HepG2 (cell line): ENCODE results near the gene UTP20. TPM values are rescaled to one million over a fixed set of nuclear protein-coding genes. Genes with fewer than 3 reads are reported as not detected.
A peak's percentile ranks its signal among the peaks of the same experiment; 100 is the strongest.

Experiments used
- GZF1 ChIP-seq: sonication (generic); formaldehyde crosslinking; IDR thresholded peaks from 2 replicates; pipeline ENCODE4 v1.5.1; 2020; ENCODE audit warnings: mild to moderate bottlenecking, missing genetic modification reagents
- HNRNPL ChIP-seq: fragments of 200-400 bp; formaldehyde crosslinking; IDR thresholded peaks from 2 replicates; pipeline ENCODE4 v1.6.1; 2017; ENCODE audit warnings: mild to moderate bottlenecking, low read depth, low read length
- ISL2 ChIP-seq: sonication (generic); formaldehyde crosslinking; IDR thresholded peaks from 2 replicates; pipeline ENCODE4 v1.5.0; 2020; ENCODE audit warnings: missing genetic modification reagents
- MXI1 ChIP-seq: IDR thresholded peaks from 3 replicates; pipeline ENCODE4 v1.6.1; 2012; ENCODE audit warnings: low read depth, low read length, inconsistent platforms, borderline replicate concordance
- MYNN ChIP-seq: sonication (generic); formaldehyde crosslinking; IDR thresholded peaks from 2 replicates; pipeline ENCODE4 v1.4.0; 2020; ENCODE audit warnings: mild to moderate bottlenecking, low read depth, missing genetic modification reagents
- NAIF1 ChIP-seq: sonication (generic); formaldehyde crosslinking; IDR thresholded peaks from 2 replicates; pipeline ENCODE4 v1.5.0; 2020; ENCODE audit warnings: mild to moderate bottlenecking, missing genetic modification reagents, borderline replicate concordance
- PCBP1 ChIP-seq: fragments of 200-400 bp; formaldehyde crosslinking; IDR thresholded peaks from 2 replicates; pipeline ENCODE4 v1.6.1; 2017; ENCODE audit warnings: mild to moderate bottlenecking, low read depth, low read length, borderline replicate concordance
- POGZ ChIP-seq: sonication (generic); formaldehyde crosslinking; IDR thresholded peaks from 2 replicates; pipeline ENCODE4 v1.4.0; 2020; ENCODE audit warnings: mild to moderate bottlenecking, missing genetic modification reagents
- POLR2AphosphoS5 ChIP-seq: IDR thresholded peaks from 2 replicates; pipeline ENCODE4 v1.6.1; 2012; ENCODE audit warnings: low read depth, low read length
- RARG ChIP-seq: sonication (generic); formaldehyde crosslinking; IDR thresholded peaks from 2 replicates; pipeline ENCODE4 v1.4.0; 2020; ENCODE audit warnings: low read depth, mild to moderate bottlenecking, missing genetic modification reagents
- REPIN1 ChIP-seq: sonication (generic); formaldehyde crosslinking; IDR thresholded peaks from 2 replicates; pipeline ENCODE4 v1.8.0; 2022; ENCODE audit warnings: missing genetic modification reagents, low read depth, mild to moderate bottlenecking, borderline replicate concordance
- ZIK1 ChIP-seq: sonication (generic); formaldehyde crosslinking; IDR thresholded peaks from 2 replicates; pipeline ENCODE4 v1.5.0; 2020; ENCODE audit warnings: mild to moderate bottlenecking, low read depth, missing genetic modification reagents, borderline replicate concordance
- ZNF282 ChIP-seq: fragments of 450-650 bp; IDR thresholded peaks from 2 replicates; pipeline ENCODE4 v1.6.1; 2018; ENCODE audit not compliant: partially characterized antibody
- ZNF292 ChIP-seq: sonication (generic); formaldehyde crosslinking; IDR thresholded peaks from 2 replicates; pipeline ENCODE4 v1.8.1; 2022; ENCODE audit warnings: mild to moderate bottlenecking, low read depth, missing genetic modification reagents, borderline replicate concordance
- ZNF761 ChIP-seq: sonication (generic); formaldehyde crosslinking; conservative IDR thresholded peaks from 2 replicates; pipeline ENCODE4 v1.4.0; 2020; ENCODE audit warnings: mild to moderate bottlenecking, missing genetic modification reagents
- polyA plus RNA-seq, 8 experiments: library from polyadenylated mRNA; depleted of rRNA in 3 of 8; stranded (reverse) in 7 of 8; unstranded in 1 of 8; fragments of >200 nt; fragmentation: Illumina TruSeq in 4 of 8; extraction: Trizol in 4 of 8; gene quantifications; 2 replicates each; pipeline versions ENCODE4 v1.2.1 to v1.2.3, GENCODE V29; 2011 to 2016; ENCODE audit warnings: low read depth in 4 of 8, missing spikeins in 1 of 8, mixed read lengths in 1 of 8; ENCODE audit not compliant: insufficient read depth in 1 of 8
- total RNA-seq, 5 experiments: library from RNA; depleted of rRNA; stranded (reverse); fragments of >200 nt; fragmentation: Illumina TruSeq; extraction: Trizol; gene quantifications; 2 replicates each; pipeline ENCODE4 v1.2.3, GENCODE V29; 2016; ENCODE audit warnings: low read depth in 1 of 5
- TF ChIP-seq, protein P1 (sequence below): IDR thresholded peaks from 2 replicates; pipeline ENCODE4 v1.6.1; 2012; ENCODE audit warnings: low read length, improper control_type of control experiment
- TF ChIP-seq, protein P2 (sequence below): sonication (generic); formaldehyde crosslinking; IDR thresholded peaks from 2 replicates; pipeline ENCODE4 v1.5.1; 2020; ENCODE audit warnings: missing genetic modification reagents, mild to moderate bottlenecking, borderline replicate concordance
- TF ChIP-seq, protein P3 (sequence below): IDR thresholded peaks from 2 replicates; pipeline ENCODE4 v1.6.1; 2016; ENCODE audit warnings: mild to moderate bottlenecking, missing biosample characterization, missing genetic modification reagents
- TF ChIP-seq, protein P4 (sequence below): sonication (generic); formaldehyde crosslinking; IDR thresholded peaks from 2 replicates; pipeline ENCODE4 v1.4.0; 2020; ENCODE audit warnings: missing genetic modification reagents, borderline replicate concordance

The UTP20 gene
- total and polyA plus RNA-seq, 2 of the 13 experiments (the other 11 are each of a cell fraction or from before 2014, with no cell fraction given): 9.0 to 38.5 TPM

DNA sequence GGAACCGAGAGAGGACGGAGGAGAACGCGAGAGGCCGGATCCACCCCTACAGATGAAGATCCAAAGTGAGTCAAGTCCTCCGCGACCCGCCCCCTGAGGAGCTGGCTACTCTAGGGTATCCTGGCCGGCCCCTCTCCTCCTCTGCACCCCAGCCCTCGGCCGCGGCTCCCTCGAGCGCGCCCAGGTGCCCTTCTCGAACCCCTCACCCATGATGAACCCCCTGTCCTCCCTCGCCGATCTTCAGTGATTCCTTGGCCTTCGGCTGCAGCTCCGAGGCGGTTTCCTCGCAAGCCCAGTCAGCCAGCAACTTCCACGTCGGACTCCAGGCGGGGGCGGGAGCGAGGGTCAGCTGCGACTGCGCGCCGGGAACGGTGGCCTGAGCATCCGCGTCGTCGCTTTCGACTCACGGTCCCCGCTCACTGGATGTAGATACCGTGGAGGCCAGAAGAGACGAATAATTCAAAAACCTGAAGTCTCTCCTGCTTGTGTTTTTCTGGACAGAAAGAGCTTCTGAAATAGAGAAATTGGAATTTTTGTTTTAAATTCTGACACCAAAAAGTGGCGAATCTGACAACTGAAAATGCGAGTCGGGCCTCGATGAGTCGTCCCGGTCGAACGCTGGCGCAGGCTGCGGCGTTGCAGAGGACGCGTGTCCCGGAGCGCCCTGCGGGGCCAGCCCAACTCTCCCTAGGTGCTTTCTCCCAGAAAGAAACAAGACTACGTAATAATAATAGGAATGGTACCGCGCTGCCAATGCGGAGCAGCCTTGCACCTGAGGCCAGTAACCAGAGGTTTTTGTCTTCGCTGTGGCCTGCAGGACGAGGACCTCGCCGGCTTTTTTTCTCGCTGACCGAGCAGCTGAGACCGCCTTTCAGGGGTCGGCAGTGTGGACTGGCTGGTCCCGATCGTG lies 127.8 kb downstream of the UTP20 start, which contains the start of gene ARL1 (continued):
- TF ChIP-seq, protein P1, sequence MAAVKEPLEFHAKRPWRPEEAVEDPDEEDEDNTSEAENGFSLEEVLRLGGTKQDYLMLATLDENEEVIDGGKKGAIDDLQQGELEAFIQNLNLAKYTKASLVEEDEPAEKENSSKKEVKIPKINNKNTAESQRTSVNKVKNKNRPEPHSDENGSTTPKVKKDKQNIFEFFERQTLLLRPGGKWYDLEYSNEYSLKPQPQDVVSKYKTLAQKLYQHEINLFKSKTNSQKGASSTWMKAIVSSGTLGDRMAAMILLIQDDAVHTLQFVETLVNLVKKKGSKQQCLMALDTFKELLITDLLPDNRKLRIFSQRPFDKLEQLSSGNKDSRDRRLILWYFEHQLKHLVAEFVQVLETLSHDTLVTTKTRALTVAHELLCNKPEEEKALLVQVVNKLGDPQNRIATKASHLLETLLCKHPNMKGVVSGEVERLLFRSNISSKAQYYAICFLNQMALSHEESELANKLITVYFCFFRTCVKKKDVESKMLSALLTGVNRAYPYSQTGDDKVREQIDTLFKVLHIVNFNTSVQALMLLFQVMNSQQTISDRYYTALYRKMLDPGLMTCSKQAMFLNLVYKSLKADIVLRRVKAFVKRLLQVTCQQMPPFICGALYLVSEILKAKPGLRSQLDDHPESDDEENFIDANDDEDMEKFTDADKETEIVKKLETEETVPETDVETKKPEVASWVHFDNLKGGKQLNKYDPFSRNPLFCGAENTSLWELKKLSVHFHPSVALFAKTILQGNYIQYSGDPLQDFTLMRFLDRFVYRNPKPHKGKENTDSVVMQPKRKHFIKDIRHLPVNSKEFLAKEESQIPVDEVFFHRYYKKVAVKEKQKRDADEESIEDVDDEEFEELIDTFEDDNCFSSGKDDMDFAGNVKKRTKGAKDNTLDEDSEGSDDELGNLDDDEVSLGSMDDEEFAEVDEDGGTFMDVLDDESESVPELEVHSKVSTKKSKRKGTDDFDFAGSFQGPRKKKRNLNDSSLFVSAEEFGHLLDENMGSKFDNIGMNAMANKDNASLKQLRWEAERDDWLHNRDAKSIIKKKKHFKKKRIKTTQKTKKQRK: no peak
- peak; percentile 56; the same call in 1 of the 2 replicates for TF ChIP-seq POGZ (CRISPR knock-in tag)
- TF ChIP-seq POLR2AphosphoS5: peak; percentile 80
- TF ChIP-seq PCBP1: no peak
- no peak for TF ChIP-seq ZNF282
- TF ChIP-seq REPIN1 (CRISPR knock-in tag): peak; percentile 17; the same call in 1 of the 2 replicates
- peak; percentile 47; the same call in 1 of the 2 replicates for TF ChIP-seq ISL2
- TF ChIP-seq RARG (CRISPR knock-in tag): no peak
- 0 out of 2 replicates have a peak, but pooled peaks have one; percentile 53 for TF ChIP-seq GZF1
- TF ChIP-seq MYNN (CRISPR knock-in tag): no peak
- peak; percentile 38; the same call in 1 of the 3 replicates for TF ChIP-seq MXI1
- peak; percentile 75 for TF ChIP-seq ZNF292 (CRISPR knock-in tag)
- TF ChIP-seq, protein P2, sequence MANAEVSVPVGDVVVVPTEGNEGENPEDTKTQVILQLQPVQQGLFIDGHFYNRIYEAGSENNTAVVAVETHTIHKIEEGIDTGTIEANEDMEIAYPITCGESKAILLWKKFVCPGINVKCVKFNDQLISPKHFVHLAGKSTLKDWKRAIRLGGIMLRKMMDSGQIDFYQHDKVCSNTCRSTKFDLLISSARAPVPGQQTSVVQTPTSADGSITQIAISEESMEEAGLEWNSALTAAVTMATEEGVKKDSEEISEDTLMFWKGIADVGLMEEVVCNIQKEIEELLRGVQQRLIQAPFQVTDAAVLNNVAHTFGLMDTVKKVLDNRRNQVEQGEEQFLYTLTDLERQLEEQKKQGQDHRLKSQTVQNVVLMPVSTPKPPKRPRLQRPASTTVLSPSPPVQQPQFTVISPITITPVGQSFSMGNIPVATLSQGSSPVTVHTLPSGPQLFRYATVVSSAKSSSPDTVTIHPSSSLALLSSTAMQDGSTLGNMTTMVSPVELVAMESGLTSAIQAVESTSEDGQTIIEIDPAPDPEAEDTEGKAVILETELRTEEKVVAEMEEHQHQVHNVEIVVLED: peak; percentile 89
- TF ChIP-seq, protein P3, sequence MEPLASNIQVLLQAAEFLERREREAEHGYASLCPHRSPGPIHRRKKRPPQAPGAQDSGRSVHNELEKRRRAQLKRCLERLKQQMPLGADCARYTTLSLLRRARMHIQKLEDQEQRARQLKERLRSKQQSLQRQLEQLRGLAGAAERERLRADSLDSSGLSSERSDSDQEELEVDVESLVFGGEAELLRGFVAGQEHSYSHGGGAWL (CRISPR knock-in tag): 0 out of 2 replicates have a peak, but pooled peaks have one; percentile 60
- 0 out of 2 replicates have a peak, but pooled peaks have one; percentile 32 for TF ChIP-seq ZNF761 (CRISPR knock-in tag)
- TF ChIP-seq NAIF1: peak; percentile 72; the same call in 1 of the 2 replicates
- TF ChIP-seq HNRNPL: 0 out of 2 replicates have a peak, but pooled peaks have one; percentile 16
- TF ChIP-seq ZIK1: no peak
- TF ChIP-seq, protein P4, sequence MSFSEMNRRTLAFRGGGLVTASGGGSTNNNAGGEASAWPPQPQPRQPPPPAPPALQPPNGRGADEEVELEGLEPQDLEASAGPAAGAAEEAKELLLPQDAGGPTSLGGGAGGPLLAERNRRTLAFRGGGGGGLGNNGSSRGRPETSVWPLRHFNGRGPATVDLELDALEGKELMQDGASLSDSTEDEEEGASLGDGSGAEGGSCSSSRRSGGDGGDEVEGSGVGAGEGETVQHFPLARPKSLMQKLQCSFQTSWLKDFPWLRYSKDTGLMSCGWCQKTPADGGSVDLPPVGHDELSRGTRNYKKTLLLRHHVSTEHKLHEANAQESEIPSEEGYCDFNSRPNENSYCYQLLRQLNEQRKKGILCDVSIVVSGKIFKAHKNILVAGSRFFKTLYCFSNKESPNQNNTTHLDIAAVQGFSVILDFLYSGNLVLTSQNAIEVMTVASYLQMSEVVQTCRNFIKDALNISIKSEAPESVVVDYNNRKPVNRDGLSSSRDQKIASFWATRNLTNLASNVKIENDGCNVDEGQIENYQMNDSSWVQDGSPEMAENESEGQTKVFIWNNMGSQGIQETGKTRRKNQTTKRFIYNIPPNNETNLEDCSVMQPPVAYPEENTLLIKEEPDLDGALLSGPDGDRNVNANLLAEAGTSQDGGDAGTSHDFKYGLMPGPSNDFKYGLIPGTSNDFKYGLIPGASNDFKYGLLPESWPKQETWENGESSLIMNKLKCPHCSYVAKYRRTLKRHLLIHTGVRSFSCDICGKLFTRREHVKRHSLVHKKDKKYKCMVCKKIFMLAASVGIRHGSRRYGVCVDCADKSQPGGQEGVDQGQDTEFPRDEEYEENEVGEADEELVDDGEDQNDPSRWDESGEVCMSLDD (CRISPR knock-in tag): no peak
